Smooth muscle cell (in vitro differentiated cells): ENCODE results near the gene TOP1. TPM values are rescaled to one million over a fixed set of nuclear protein-coding genes. Genes with fewer than 3 reads are reported as not detected.

Experiments used
- DNase-seq: peaks from one replicate; lab custom pipeline; 2025; ENCODE audit not compliant: unreplicated experiment; lab: John Stamatoyannopoulos, UW
- H2AFZ ChIP-seq: fragments of 200-600 bp; sonication (generic); 2 replicates; pipeline ENCODE4 v1.6.0; 2016; ENCODE audit warnings: antibody characterized with exemption, low read depth, mild to moderate bottlenecking
- H3F3A ChIP-seq: fragments of 200-600 bp; sonication (generic); 2 replicates; pipeline ENCODE4 v1.6.0; 2017; ENCODE audit warnings: antibody characterized with exemption, low read depth
- H3K27ac ChIP-seq: fragments of 200-600 bp; sonication (generic); 2 replicates; pipeline ENCODE4 v1.5.1; 2016; ENCODE audit warnings: low read depth, mild to moderate bottlenecking
- H3K27me3 ChIP-seq: fragments of 200-600 bp; sonication (generic); 2 replicates; pipeline ENCODE4 v1.6.1; 2016; ENCODE audit warnings: low read depth, mild to moderate bottlenecking
- H3K36me3 ChIP-seq: fragments of 200-600 bp; sonication (generic); 2 replicates; pipeline ENCODE4 v1.5.1; 2016; ENCODE audit warnings: low read depth
- H3K4me1 ChIP-seq: fragments of 200-600 bp; sonication (generic); 2 replicates; pipeline ENCODE4 v1.5.1; 2016; ENCODE audit warnings: low read depth
- H3K4me2 ChIP-seq: fragments of 200-600 bp; sonication (generic); 2 replicates; pipeline ENCODE4 v1.6.0; 2016; ENCODE audit warnings: mild to moderate bottlenecking
- H3K4me3 ChIP-seq: fragments of 200-600 bp; sonication (generic); 2 replicates; pipeline ENCODE4 v1.5.1; 2016; ENCODE audit warnings: mild to moderate bottlenecking
- H3K79me2 ChIP-seq: fragments of 200-600 bp; sonication (generic); 2 replicates; pipeline ENCODE4 v1.6.0; 2016; ENCODE audit warnings: low read depth, mild to moderate bottlenecking
- H3K9ac ChIP-seq: fragments of 200-600 bp; sonication (generic); 2 replicates; pipeline ENCODE4 v1.6.0; 2016; ENCODE audit warnings: low read depth
- H3K9me3 ChIP-seq: fragments of 200-600 bp; sonication (generic); replicated peaks from 2 replicates; pipeline ENCODE4 v1.5.1; 2016; ENCODE audit warnings: low read depth
- H4K20me1 ChIP-seq: fragments of 200-600 bp; sonication (generic); 2 replicates; pipeline ENCODE4 v1.6.0; 2016; ENCODE audit warnings: low read depth
- WGBS: methylation state at CpG from one replicate; pipeline ENCODE4 v1.1.7; 2016; ENCODE audit warnings: low lambda C conversion rate; 5-methylcytosine and 5-hydroxymethylcytosine counted together
- polyA plus RNA-seq: library from polyadenylated mRNA; unstranded; fragments of >200 nt; fragmentation: Nextera tagmentation; extraction: Ambion mirVana; gene quantifications from 2 replicates; pipeline ENCODE4 v1.2.1, GENCODE V29; 2016
- total RNA-seq: library from RNA; depleted of rRNA; stranded (reverse); fragments of >200 nt; gene quantifications from 2 replicates; pipeline ENCODE4 v1.2.3, GENCODE V29; 2014
- TF ChIP-seq, protein P1 (sequence below): fragments of 200-600 bp; sonication (generic); IDR thresholded peaks from 2 replicates; pipeline ENCODE4 v1.5.1; 2017; ENCODE audit warnings: borderline replicate concordance, mild to moderate bottlenecking, antibody characterized with exemption; ENCODE audit not compliant: insufficient read depth, poor library complexity, severe bottlenecking

TOP1 gene
- total and polyA plus RNA-seq, 2 experiments from 2014 or later: 17.0 to 28.6 TPM

DNA sequence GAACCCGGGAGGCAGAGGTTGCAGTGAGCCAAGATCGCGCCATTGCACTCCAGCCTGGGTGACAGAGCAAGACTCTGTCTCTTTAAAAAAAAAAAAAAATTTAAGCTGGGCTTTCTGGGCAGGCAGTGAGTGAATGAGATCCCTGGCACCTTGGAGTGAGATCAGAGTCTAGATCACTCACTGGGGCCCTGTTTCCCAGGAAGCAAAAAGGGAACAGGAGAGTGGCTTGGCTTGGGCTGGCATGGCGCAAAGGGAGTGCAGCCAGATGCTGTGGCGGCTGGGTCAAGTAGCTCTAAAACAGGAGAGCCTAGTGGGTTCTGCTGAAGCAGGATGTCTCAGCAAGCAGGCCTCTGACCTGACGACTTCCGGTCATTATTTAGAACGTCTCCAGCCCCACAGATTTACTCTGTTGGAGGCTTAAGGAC lies 119.2 kb downstream of the TOP1 start:
- no peak overlapping the region for H3K9ac ChIP-seq
- TF ChIP-seq, protein P1, sequence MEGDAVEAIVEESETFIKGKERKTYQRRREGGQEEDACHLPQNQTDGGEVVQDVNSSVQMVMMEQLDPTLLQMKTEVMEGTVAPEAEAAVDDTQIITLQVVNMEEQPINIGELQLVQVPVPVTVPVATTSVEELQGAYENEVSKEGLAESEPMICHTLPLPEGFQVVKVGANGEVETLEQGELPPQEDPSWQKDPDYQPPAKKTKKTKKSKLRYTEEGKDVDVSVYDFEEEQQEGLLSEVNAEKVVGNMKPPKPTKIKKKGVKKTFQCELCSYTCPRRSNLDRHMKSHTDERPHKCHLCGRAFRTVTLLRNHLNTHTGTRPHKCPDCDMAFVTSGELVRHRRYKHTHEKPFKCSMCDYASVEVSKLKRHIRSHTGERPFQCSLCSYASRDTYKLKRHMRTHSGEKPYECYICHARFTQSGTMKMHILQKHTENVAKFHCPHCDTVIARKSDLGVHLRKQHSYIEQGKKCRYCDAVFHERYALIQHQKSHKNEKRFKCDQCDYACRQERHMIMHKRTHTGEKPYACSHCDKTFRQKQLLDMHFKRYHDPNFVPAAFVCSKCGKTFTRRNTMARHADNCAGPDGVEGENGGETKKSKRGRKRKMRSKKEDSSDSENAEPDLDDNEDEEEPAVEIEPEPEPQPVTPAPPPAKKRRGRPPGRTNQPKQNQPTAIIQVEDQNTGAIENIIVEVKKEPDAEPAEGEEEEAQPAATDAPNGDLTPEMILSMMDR: no peak
- H3K4me2 ChIP-seq: no peak overlapping the region
- no peaks in the 10 kb centered on the region for H3K36me3 ChIP-seq
- no peaks in the 10 kb centered on the region for H3K27me3 ChIP-seq
- no peaks in the 10 kb centered on the region for H3F3A ChIP-seq
- no peak overlapping the region for H3K4me3 ChIP-seq
- H3K4me1 ChIP-seq: no peaks in the 10 kb centered on the region
- no peak overlapping the region for H3K27ac ChIP-seq
- H3K79me2 ChIP-seq: peaks cover 100% of the 10 kb centered on the region
- DNase-seq: no peak
- WGBS: 91% methylated on average over 8 of the region's 8 CpGs
- H3K9me3 ChIP-seq: no peaks in the 10 kb centered on the region
- H4K20me1 ChIP-seq: peaks cover 100% of the 10 kb centered on the region
- no peak overlapping the region for H2AFZ ChIP-seq

DNA sequence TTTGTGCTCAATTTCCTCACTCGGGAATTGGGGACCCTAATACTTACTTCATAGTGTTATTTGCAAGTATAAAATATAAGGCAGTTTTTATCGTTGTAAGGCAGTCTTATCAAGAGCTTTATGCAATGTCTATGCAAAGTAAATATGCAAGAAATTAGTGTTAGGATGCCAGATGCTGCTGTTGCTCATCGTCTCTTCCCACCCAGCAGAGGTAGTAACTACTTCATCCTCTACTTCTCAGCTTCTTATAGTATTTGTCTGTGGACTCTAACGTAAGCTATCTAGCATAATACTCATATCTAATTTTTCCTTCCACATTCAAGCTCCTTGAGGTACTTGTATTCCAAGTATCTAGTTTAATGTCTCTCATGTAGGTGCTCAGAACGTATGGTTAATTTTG lies 120.3 kb downstream of the TOP1 start:
- peaks cover 100% of the 10 kb centered on the region for H3K79me2 ChIP-seq
- H3K4me1 ChIP-seq: no peaks in the 10 kb centered on the region
- TF ChIP-seq, protein P1: no peak
- peaks cover 100% of the 10 kb centered on the region for H4K20me1 ChIP-seq
- no peak overlapping the region for H2AFZ ChIP-seq
- DNase-seq: no peak
- no peaks in the 10 kb centered on the region for H3K9me3 ChIP-seq
- no peak overlapping the region for H3K4me2 ChIP-seq
- WGBS: 84% methylated on average over 5 of the region's 5 CpGs
- no peak overlapping the region for H3K27ac ChIP-seq
- H3K36me3 ChIP-seq: no peaks in the 10 kb centered on the region
- H3K27me3 ChIP-seq: no peaks in the 10 kb centered on the region
- H3K9ac ChIP-seq: no peak overlapping the region
- no peak overlapping the region for H3K4me3 ChIP-seq
- no peaks in the 10 kb centered on the region for H3F3A ChIP-seq

DNA sequence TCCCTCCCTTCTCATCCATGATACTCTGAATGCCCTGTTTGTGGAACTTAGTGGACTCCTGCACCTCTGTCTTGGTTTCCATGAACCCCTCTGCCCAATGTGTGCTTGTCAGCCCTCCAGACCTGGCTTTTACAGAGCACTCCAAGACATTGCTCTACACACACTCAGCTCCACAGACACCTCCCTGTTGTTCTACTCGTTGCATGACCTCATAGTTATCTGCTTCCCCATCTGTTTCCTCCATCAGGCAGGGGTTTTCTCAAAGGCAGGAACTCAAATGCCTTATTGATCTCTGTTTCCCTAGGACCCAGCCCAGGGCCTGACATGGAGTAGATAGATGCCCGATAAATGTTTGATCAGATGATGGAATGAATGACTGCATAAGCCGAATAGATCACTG lies 122.0 kb downstream of the TOP1 start:
- TF ChIP-seq, protein P1: no peak
- no peaks in the 10 kb centered on the region for H3K27me3 ChIP-seq
- 72% methylated on average over 3 of the region's 3 CpGs for WGBS

DNA sequence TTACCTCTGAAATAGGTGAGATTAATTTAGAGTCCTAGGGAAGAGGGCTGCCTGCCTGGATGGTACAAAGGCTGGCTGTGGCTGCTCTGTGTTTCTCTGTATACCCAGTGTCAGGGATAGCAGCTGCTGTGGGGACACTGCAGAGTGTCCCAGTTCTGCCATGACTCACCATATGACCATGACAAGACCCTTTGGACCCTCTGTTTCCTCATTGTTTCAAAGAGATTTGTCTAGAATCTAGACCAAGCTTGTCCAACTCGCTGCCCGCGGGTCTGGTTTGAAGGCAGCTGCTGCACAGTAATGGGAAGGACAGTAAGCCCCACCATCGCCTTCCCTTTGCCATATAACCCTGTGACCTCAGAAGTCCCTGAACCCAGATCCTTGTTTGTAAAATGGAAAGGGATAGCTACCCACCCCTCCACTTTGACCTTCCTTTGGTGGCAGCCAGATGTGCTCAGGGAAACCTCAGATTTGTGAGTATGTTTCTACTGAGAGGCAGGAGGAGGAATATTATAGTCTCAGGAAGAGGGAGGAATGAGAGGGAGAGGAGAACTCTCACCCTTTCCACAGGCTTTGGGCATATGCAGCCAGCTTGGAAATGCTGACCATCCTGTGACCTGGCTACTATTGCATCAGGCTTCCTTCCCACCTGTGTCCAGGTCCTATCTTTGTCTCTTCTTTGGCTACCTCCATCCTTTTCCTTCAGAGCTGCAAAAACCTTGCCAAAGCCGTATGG lies 122.7 kb downstream of the TOP1 start:
- TF ChIP-seq, protein P1: no peak
- WGBS: 94% methylated on average over 5 of the region's 5 CpGs
- Histone ChIP-seq H3K36me3 (no peaks in the 10 kb centered on the region), H3K4me2 (no peak overlapping the region), H3K4me3 (no peak overlapping the region), H3F3A (no peaks in the 10 kb centered on the region), H4K20me1 (peaks cover 100% of the 10 kb centered on the region), H3K9me3 (no peaks in the 10 kb centered on the region), H3K27me3 (no peaks in the 10 kb centered on the region), H3K27ac (no peak overlapping the region), H3K9ac (no peak overlapping the region), H3K4me1 (no peaks in the 10 kb centered on the region), H2AFZ (no peak overlapping the region), H3K79me2 (peaks cover 100% of the 10 kb centered on the region)
- DNase-seq: no peak

More for the DNA sequence above, 122.0 kb downstream of the TOP1 start:
- no peak overlapping the region for H3K27ac ChIP-seq
- no peak overlapping the region for H3K4me2 ChIP-seq
- no peak for DNase-seq
- H3K9me3 ChIP-seq: no peaks in the 10 kb centered on the region
- H4K20me1 ChIP-seq: peaks cover 100% of the 10 kb centered on the region
- no peak overlapping the region for H3K4me3 ChIP-seq
- no peak overlapping the region for H3K9ac ChIP-seq
- no peaks in the 10 kb centered on the region for H3K36me3 ChIP-seq
- H3K79me2 ChIP-seq: peaks cover 100% of the 10 kb centered on the region
- H2AFZ ChIP-seq: no peak overlapping the region
- no peaks in the 10 kb centered on the region for H3F3A ChIP-seq
- H3K4me1 ChIP-seq: no peaks in the 10 kb centered on the region
